Stimulated activated CD8-positive, alpha-beta memory T cell treated with anti-CD3 and anti-CD28 coated beads, Interleukin-15, amount 100 ng/mL, for 24 hours (primary cell): ENCODE results near the gene HMSD.

Source experiments
- DNase-seq: peaks from one replicate; pipeline ENCODE4 v3.0.0-alpha.2; 2020; ENCODE audit warnings: low read depth

HMSD gene

GRCh38 chr18:63994783-63995399 is 45.8 kb downstream of the HMSD start:
- no peak for DNase-seq

GRCh38 chr18:63997041-63997440 is 47.9 kb downstream of the HMSD start:
- DNase-seq = no peak

GRCh38 chr18:63997606-63998005 is 48.5 kb downstream of the HMSD start:
- no peak for DNase-seq

- DNase-seq = no peak
These were observed 50.8 kb downstream of the HMSD start for GRCh38 chr18:63999871-64000270.

- no peak for DNase-seq
These were observed 53.5 kb downstream of the HMSD start for GRCh38 chr18:64002581-64002980.

- DNase-seq = no peak
These were observed 60.2 kb downstream of the HMSD start for GRCh38 chr18:64009305-64009704.
